GM12878 (cell line): ENCODE measurements around the gene CBX2. TPM values are rescaled to one million over a fixed set of nuclear protein-coding genes. Genes with fewer than 3 reads are reported as not detected.

Experiments
- ATAC-seq: fragments of 200-7000 bp; cut with Tn5 transposase; 3 replicates; pipeline ENCODE4 v1.9.1; 2020; ENCODE audit warnings: mild to moderate bottlenecking, moderate library complexity
- BruUV-seq: library from RNA; stranded (reverse); fragments of 400-500 nt; replicated peaks from 2 replicates; lab custom pipeline; 2021; lab: Mats Ljungman, UMichigan
- CTCF ChIA-PET: fragments of 300-600 bp; sonication (Branson Sonifier 250); formaldehyde crosslinking; extraction: SDS; loops from one replicate; lab custom pipeline; 2021; ENCODE audit warnings: inconsistent platforms; lab: Yijun Ruan, JAX
- POLR2A ChIA-PET: fragments of 350-600 bp; formaldehyde crosslinking; extraction: SDS; loops from one replicate; lab custom pipeline; 2021; ENCODE audit warnings: inconsistent platforms; lab: Charles Lee
- RAD21 ChIA-PET: fragments of 300-600 bp; sonication (Branson Sonifier 250); formaldehyde crosslinking; loops from one replicate; lab custom pipeline; 2023; ENCODE audit warnings: antibody characterized with exemption; ENCODE audit not compliant: unreplicated experiment; lab: Charles Lee
- SMC1A ChIA-PET: fragments of 300-600 bp; sonication (Branson Sonifier 250); formaldehyde crosslinking; loops from one replicate; lab custom pipeline; 2023; ENCODE audit not compliant: unreplicated experiment, uncharacterized antibody; lab: Charles Lee
- DNase-seq: peaks from one replicate; pipeline ENCODE4 v3.0.0-alpha.2; 2011; ENCODE audit warnings: low read depth, low spot score
- FAIRE-seq: peaks from 3 replicates; lab custom pipeline; 2011; peaks lifted over from hg19 to GRCh38; lab: Jason Lieb, UNC
- H2AFZ ChIP-seq: 2 replicates; pipeline ENCODE4 v1.6.0; 2011; ENCODE audit warnings: low read depth, low read length, control low read depth; ENCODE audit not compliant: control insufficient read depth
- H3K27ac ChIP-seq: 2 replicates; pipeline ENCODE4 v1.5.1; 2011; ENCODE audit warnings: control low read depth; ENCODE audit not compliant: control insufficient read depth, insufficient read depth
- H3K27me3 ChIP-seq, 2 experiments: replicated peaks in 1 of 2; 2 replicates each; pipeline versions ENCODE4 v1.6.0 to v1.6.1; 2011; ENCODE audit warnings: low read length in 1 of 2; ENCODE audit not compliant: control insufficient read depth in 2 of 2, insufficient read depth in 2 of 2
- H3K36me3 ChIP-seq, 2 experiments: 2 replicates each; pipeline ENCODE4 v1.5.1; 2011; ENCODE audit warnings: low read length in 1 of 2; ENCODE audit not compliant: control insufficient read depth in 2 of 2, insufficient read depth in 2 of 2
- H3K4me1 ChIP-seq: 2 replicates; pipeline ENCODE4 v1.6.1; 2011; ENCODE audit warnings: mild to moderate bottlenecking, low read length, moderate library complexity, mixed read lengths; ENCODE audit not compliant: control insufficient read depth, insufficient read depth
- H3K4me2 ChIP-seq: 2 replicates; pipeline ENCODE4 v1.6.0; 2011; ENCODE audit warnings: control low read depth; ENCODE audit not compliant: control insufficient read depth, insufficient read depth
- H3K4me3 ChIP-seq: fragments of 200-600 bp; sonication (generic); 2 replicates; pipeline ENCODE4 v1.5.1; 2016
- H3K79me2 ChIP-seq: 2 replicates; pipeline ENCODE4 v1.6.0; 2011; ENCODE audit warnings: low read length; ENCODE audit not compliant: control insufficient read depth, insufficient read depth
- H3K9ac ChIP-seq: 2 replicates; pipeline ENCODE4 v1.8.0; 2011; ENCODE audit warnings: low read length, control low read depth, mixed read lengths; ENCODE audit not compliant: control insufficient read depth, insufficient read depth
- H3K9me3 ChIP-seq: replicated peaks from 3 replicates; pipeline ENCODE4 v1.5.1; 2011; ENCODE audit warnings: mild to moderate bottlenecking, low read length; ENCODE audit not compliant: control insufficient read depth, insufficient read depth
- H4K20me1 ChIP-seq: 2 replicates; pipeline ENCODE4 v1.6.0; 2011; ENCODE audit not compliant: control insufficient read depth, insufficient read depth
- BCL3 ChIP-seq: IDR thresholded peaks from 2 replicates; pipeline ENCODE4 v1.6.1; 2011; ENCODE audit warnings: borderline replicate concordance, low read depth, mild to moderate bottlenecking, moderate library complexity, low read length; ENCODE audit not compliant: insufficient read depth, poor library complexity, severe bottlenecking
- CEBPB ChIP-seq, 2 experiments: fragments of 150-350 bp in 1 of 2; IDR thresholded peaks; 2 replicates each; pipeline ENCODE4 v1.6.1; 2012 to 2014; ENCODE audit warnings: low read depth in 2 of 2, low read length in 2 of 2, borderline replicate concordance in 1 of 2, inconsistent platforms in 1 of 2
- EGR1 ChIP-seq, 2 experiments: IDR thresholded peaks; 1 replicate in 1 of 2; 2 replicates in 1 of 2; pipeline ENCODE4 v1.6.1; 2011 to 2012; ENCODE audit warnings: low read depth in 2 of 2, low read length in 2 of 2, borderline replicate concordance in 1 of 2, mild to moderate bottlenecking in 1 of 2, moderate library complexity in 1 of 2
- MXI1 ChIP-seq: fragments of 150-350 bp; IDR thresholded peaks from 2 replicates; pipeline ENCODE4 v1.6.1; 2011; ENCODE audit warnings: low read depth, mild to moderate bottlenecking, inconsistent platforms, low read length, improper control_type of control experiment
- NFYA ChIP-seq: IDR thresholded peaks from 2 replicates; pipeline ENCODE4 v1.6.1; 2011; ENCODE audit warnings: low read depth, mild to moderate bottlenecking, low read length, improper control_type of control experiment, borderline replicate concordance
- PML ChIP-seq: IDR thresholded peaks from 2 replicates; pipeline ENCODE4 v1.6.1; 2012; ENCODE audit warnings: low read length, inconsistent platforms
- YBX1 ChIP-seq: fragments of 450-650 bp; IDR thresholded peaks from 2 replicates; pipeline ENCODE4 v1.6.1; 2016; ENCODE audit warnings: antibody characterized with exemption
- ZNF384 ChIP-seq: IDR thresholded peaks from 2 replicates; pipeline ENCODE4 v1.6.1; 2012; ENCODE audit warnings: low read depth, mild to moderate bottlenecking, low read length, improper control_type of control experiment, borderline replicate concordance
- WGBS: methylation state at CpG from one replicate; pipeline ENCODE4 v1.1.6; 2016; ENCODE audit warnings: low lambda C conversion rate; ENCODE audit not compliant: insufficient replicate concordance, insufficient coverage; ENCODE audit errors: missing lambda C conversion rate; 5-methylcytosine and 5-hydroxymethylcytosine counted together
- in situ Hi-C: fragments of 300-500 bp; cut with MboI; formaldehyde crosslinking; loops from 9 replicates; pipeline ENCODE4 v1.14.3; 2018; ENCODE audit warnings: mixed read lengths
- intact Hi-C: fragments of 100-400 bp; cut with micrococcal nuclease; formaldehyde crosslinking; loops from one replicate; pipeline ENCODE4 v1.14.2; 2022; ENCODE audit not compliant: unreplicated experiment
- polyA plus RNA-seq, 11 experiments: library from polyadenylated mRNA; depleted of rRNA in 4 of 11; unstranded in 6 of 11; stranded (reverse) in 5 of 11; fragments of >200 nt; fragmentation: Nextera tagmentation in 4 of 11; fragmentation: Illumina TruSeq in 1 of 11; extraction: Ambion mirVana in 4 of 11; extraction: Trizol in 1 of 11; gene quantifications; 1 replicate in 1 of 11; 2 replicates in 10 of 11; pipeline versions ENCODE4 v1.2.1 to v1.2.3, GENCODE V29; 2011 to 2016; ENCODE audit warnings: inconsistent platforms in 2 of 11, missing spikeins in 2 of 11, low read depth in 1 of 11
- total RNA-seq, 4 experiments: library from RNA; depleted of rRNA in 3 of 4; stranded (reverse); fragments of >200 nt in 3 of 4; fragmentation: Illumina TruSeq in 1 of 4; extraction: Trizol in 1 of 4; gene quantifications; 2 replicates each; pipeline versions ENCODE4 v1.2.1 to v1.2.3, GENCODE V29; 2013 to 2021
- TF ChIP-seq, protein P1 (sequence below): fragments of 450-650 bp; IDR thresholded peaks from 2 replicates; pipeline ENCODE4 v1.6.1; 2017; ENCODE audit warnings: mild to moderate bottlenecking, moderate library complexity

The CBX2 gene
- total and polyA plus RNA-seq, 10 of the 15 experiments (the other 5 are each of a cell fraction or from before 2014, with no cell fraction given), result 0.35 to 7.5 (median 4.2) TPM

GRCh38 chr17:79769570-79770506 lies 8.1 kb upstream of the CBX2 start:
- TF ChIP-seq EGR1 (IDR thresholded peaks at IDR 0.05; ENCODE audit: borderline replicate concordance in 1 of 2, low read depth in 2 of 2, low read length in 2 of 2), result no peak
- peaks cover 5% of the 10 kb centered on the region; the same call in 2 of the 3 replicates for H3K9me3 ChIP-seq
- peaks cover 3 to 5% of the 10 kb centered on the region in 2 experiments; a peak in 3 of 4 replicates for H3K27me3 ChIP-seq
- H3K79me2 ChIP-seq, result no peaks in the 10 kb centered on the region
- WGBS, result 41% methylated on average over 28 of the region's 28 CpGs
- intact Hi-C loops, result no loop called here
- H2AFZ ChIP-seq, result no peak overlapping the region
- ChIA-PET RAD21 (no interaction called here), CTCF (no interaction called here), SMC1A (no interaction called here), POLR2A (interaction anchor here (0.6 kb wide), 1 partner anchor 29 kb away, joined by 3 read pairs; no protein-coding TSS in a partner anchor)
- H3K4me1 ChIP-seq, result no peaks in the 10 kb centered on the region
- no peak overlapping the region for H3K4me2 ChIP-seq
- in situ Hi-C loops, result no loop called here
- H3K9ac ChIP-seq, result no peak overlapping the region
- BruUV-seq, result no TSS peak
- H3K27ac ChIP-seq, result no peak overlapping the region
- no peak for DNase-seq
- no peak for ATAC-seq
- no peak overlapping the region for H3K4me3 ChIP-seq
- no peak for FAIRE-seq
- no peaks in the 10 kb centered on the region for H3K36me3 ChIP-seq
- no peaks in the 10 kb centered on the region for H4K20me1 ChIP-seq

- H3K27me3 ChIP-seq, result peaks cover 3 to 5% of the 10 kb centered on the region in 2 experiments; a peak in 3 of 4 replicates
- in situ Hi-C loops, result no loop called here
- ATAC-seq, result no peak
- H3K9me3 ChIP-seq, result peaks cover 5% of the 10 kb centered on the region; the same call in 2 of the 3 replicates
- no peak overlapping the region for H3K4me3 ChIP-seq
- intact Hi-C loops, result no loop called here
- SMC1A ChIA-PET, result no interaction called here
- H3K79me2 ChIP-seq, result no peaks in the 10 kb centered on the region
- H3K27ac ChIP-seq, result no peak overlapping the region
- BruUV-seq, result no TSS peak
- no peaks in the 10 kb centered on the region for H3K4me1 ChIP-seq
- H2AFZ ChIP-seq, result no peak overlapping the region
- no peak for DNase-seq
- FAIRE-seq, result no peak
- H3K9ac ChIP-seq, result no peak overlapping the region
- POLR2A ChIA-PET, result interaction anchor here (0.6 kb wide), 1 partner anchor 288 kb away, joined by 3 read pairs; no protein-coding TSS in a partner anchor
- H3K36me3 ChIP-seq, result no peaks in the 10 kb centered on the region
- no peaks in the 10 kb centered on the region for H4K20me1 ChIP-seq
- H3K4me2 ChIP-seq, result no peak overlapping the region
- WGBS, result 31% methylated on average over 6 of the region's 6 CpGs
- RAD21 ChIA-PET, result no interaction called here
- CTCF ChIA-PET, result interaction anchor here (0.8 kb wide), 1 partner anchor 31 kb away, joined by 3 read pairs; no protein-coding TSS in a partner anchor
- TF ChIP-seq CEBPB (IDR thresholded peaks at IDR 0.05; ENCODE audit: borderline replicate concordance in 1 of 2, low read depth in 2 of 2, low read length in 2 of 2), result no peak
- TF ChIP-seq ZNF384, result no peak
- no peak for TF ChIP-seq BCL3
- TF ChIP-seq, protein P1, sequence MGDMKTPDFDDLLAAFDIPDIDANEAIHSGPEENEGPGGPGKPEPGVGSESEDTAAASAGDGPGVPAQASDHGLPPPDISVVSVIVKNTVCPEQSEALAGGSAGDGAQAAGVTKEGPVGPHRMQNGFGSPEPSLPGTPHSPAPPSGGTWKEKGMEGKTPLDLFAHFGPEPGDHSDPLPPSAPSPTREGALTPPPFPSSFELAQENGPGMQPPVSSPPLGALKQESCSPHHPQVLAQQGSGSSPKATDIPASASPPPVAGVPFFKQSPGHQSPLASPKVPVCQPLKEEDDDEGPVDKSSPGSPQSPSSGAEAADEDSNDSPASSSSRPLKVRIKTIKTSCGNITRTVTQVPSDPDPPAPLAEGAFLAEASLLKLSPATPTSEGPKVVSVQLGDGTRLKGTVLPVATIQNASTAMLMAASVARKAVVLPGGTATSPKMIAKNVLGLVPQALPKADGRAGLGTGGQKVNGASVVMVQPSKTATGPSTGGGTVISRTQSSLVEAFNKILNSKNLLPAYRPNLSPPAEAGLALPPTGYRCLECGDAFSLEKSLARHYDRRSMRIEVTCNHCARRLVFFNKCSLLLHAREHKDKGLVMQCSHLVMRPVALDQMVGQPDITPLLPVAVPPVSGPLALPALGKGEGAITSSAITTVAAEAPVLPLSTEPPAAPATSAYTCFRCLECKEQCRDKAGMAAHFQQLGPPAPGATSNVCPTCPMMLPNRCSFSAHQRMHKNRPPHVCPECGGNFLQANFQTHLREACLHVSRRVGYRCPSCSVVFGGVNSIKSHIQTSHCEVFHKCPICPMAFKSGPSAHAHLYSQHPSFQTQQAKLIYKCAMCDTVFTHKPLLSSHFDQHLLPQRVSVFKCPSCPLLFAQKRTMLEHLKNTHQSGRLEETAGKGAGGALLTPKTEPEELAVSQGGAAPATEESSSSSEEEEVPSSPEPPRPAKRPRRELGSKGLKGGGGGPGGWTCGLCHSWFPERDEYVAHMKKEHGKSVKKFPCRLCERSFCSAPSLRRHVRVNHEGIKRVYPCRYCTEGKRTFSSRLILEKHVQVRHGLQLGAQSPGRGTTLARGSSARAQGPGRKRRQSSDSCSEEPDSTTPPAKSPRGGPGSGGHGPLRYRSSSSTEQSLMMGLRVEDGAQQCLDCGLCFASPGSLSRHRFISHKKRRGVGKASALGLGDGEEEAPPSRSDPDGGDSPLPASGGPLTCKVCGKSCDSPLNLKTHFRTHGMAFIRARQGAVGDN, result no peak
- no peak for TF ChIP-seq PML
- TF ChIP-seq MXI1, result no peak
- TF ChIP-seq NFYA, result no peak
- TF ChIP-seq YBX1, result no peak
These were observed 6.7 kb upstream of the CBX2 start for GRCh38 chr17:79771276-79771675.
